CD8-positive, alpha-beta memory T cell (primary cell): ENCODE results near the gene CEP152. TPM values are rescaled to one million over a fixed set of nuclear protein-coding genes. Genes with fewer than 3 reads are reported as not detected.

Experiments used
- CTCF ChIA-PET: fragments of 350-600 bp; sonication (Branson Sonifier 250); formaldehyde crosslinking; loops from one replicate; lab custom pipeline; 2021; ENCODE audit warnings: antibody characterized with exemption; lab: Charles Lee
- POLR2A ChIA-PET: fragments of 350-600 bp; sonication (Branson Sonifier 250); formaldehyde crosslinking; loops from one replicate; lab custom pipeline; 2021; ENCODE audit warnings: antibody characterized with exemption; lab: Charles Lee
- DNase-seq, 5 donors: peaks; one replicate each; pipeline versions ENCODE4 v3.0.0 to v3.0.0-alpha.2; 2020 to 2022; ENCODE audit warnings: mixed read lengths in 1 of 5
- H3K27ac ChIP-seq: one replicate; pipeline ENCODE4 v1.7.0; 2013; ENCODE audit warnings: low read depth, mild to moderate bottlenecking, low read length, moderate library complexity
- H3K27me3 ChIP-seq: 2 replicates; pipeline ENCODE4 v1.7.0; 2013; ENCODE audit warnings: low read length, mild to moderate bottlenecking; ENCODE audit not compliant: insufficient read depth, poor library complexity, severe bottlenecking
- H3K36me3 ChIP-seq: 2 replicates; pipeline ENCODE4 v1.7.0; 2013; ENCODE audit warnings: mild to moderate bottlenecking, low read length, moderate library complexity; ENCODE audit not compliant: insufficient read depth
- H3K4me1 ChIP-seq: 2 replicates; pipeline ENCODE4 v1.7.0; 2013; ENCODE audit warnings: mild to moderate bottlenecking, low read length, moderate library complexity; ENCODE audit not compliant: insufficient read depth
- H3K4me3 ChIP-seq: 2 replicates; pipeline ENCODE4 v1.7.0; 2013; ENCODE audit warnings: mild to moderate bottlenecking, low read length
- H3K9me3 ChIP-seq: 2 replicates; pipeline ENCODE4 v1.7.0; 2013; ENCODE audit warnings: mild to moderate bottlenecking, low read length
- H3K27ac Mint-ChIP-seq, 8 donors: one replicate each; pipeline ENCODE4 v1.8.0; 2020 to 2021; ENCODE audit warnings: mixed read lengths in 8 of 8, mild to moderate bottlenecking in 6 of 8, inconsistent platforms in 3 of 8, moderate library complexity in 3 of 8
- H3K27me3 Mint-ChIP-seq, 2 donors: one replicate each; pipeline ENCODE4 v1.8.0; 2020 to 2021; ENCODE audit warnings: mixed read lengths in 2 of 2, mild to moderate bottlenecking in 1 of 2, moderate library complexity in 1 of 2
- H3K36me3 Mint-ChIP-seq, 3 donors: one replicate each; pipeline ENCODE4 v1.8.0; 2020 to 2021; ENCODE audit warnings: mixed read lengths in 3 of 3, inconsistent platforms in 1 of 3, mild to moderate bottlenecking in 1 of 3
- H3K4me1 Mint-ChIP-seq, 3 donors: one replicate each; pipeline ENCODE4 v1.8.0; 2020 to 2021; ENCODE audit warnings: mixed read lengths in 3 of 3, inconsistent platforms in 1 of 3, mild to moderate bottlenecking in 1 of 3
- H3K4me3 Mint-ChIP-seq, 7 donors: one replicate each; pipeline ENCODE4 v1.8.0; 2020 to 2021; ENCODE audit warnings: mixed read lengths in 7 of 7, mild to moderate bottlenecking in 6 of 7, moderate library complexity in 4 of 7, inconsistent platforms in 2 of 7
- H3K9me3 Mint-ChIP-seq, 5 donors: one replicate each; pipeline ENCODE4 v1.8.0; 2020 to 2022; ENCODE audit warnings: mixed read lengths in 5 of 5, mild to moderate bottlenecking in 3 of 5, moderate library complexity in 2 of 5, inconsistent platforms in 1 of 5
- polyA plus RNA-seq: library from polyadenylated mRNA; unstranded; fragments of 300-500 nt; fragmentation: Illumina TruSeq; gene quantifications from one replicate; pipeline ENCODE4 v1.2.3, GENCODE V29; 2021
- total RNA-seq, 2 experiments: library from RNA; stranded (reverse); gene quantifications; one replicate each; pipeline ENCODE4 v1.2.3, GENCODE V29; 2021

Gene CEP152
- total and polyA plus RNA-seq, 3 experiments from 2014 or later = 6.5 to 20.7 (median 19.7) TPM

- Histone ChIP-seq H3K27ac (no peak overlapping the region), H3K4me1 (no peaks in the 10 kb centered on the region), H3K27me3 (no peaks in the 10 kb centered on the region), H3K36me3 (no peaks in the 10 kb centered on the region), H3K4me3 (no peak overlapping the region), H3K9me3 (no peaks in the 10 kb centered on the region)
- no peak overlapping the region for H3K27ac Mint-ChIP-seq
- peaks cover 0 to 2% (median 0%) of the 10 kb centered on the region in 5 donors for H3K9me3 Mint-ChIP-seq
- peaks cover 7 to 25% of the 10 kb centered on the region in 2 donors for H3K27me3 Mint-ChIP-seq
- no peak overlapping the region for H3K4me3 Mint-ChIP-seq
- H3K4me1 Mint-ChIP-seq = no peaks in the 10 kb centered on the region
- DNase-seq = no peak
- ChIA-PET CTCF (no interaction called here), POLR2A (no interaction called here)
- H3K36me3 Mint-ChIP-seq = no peaks in the 10 kb centered on the region
Observed at GRCh38 chr15:48850648-48851047, 39.8 kb upstream of the CEP152 start.

GRCh38 chr15:48845123-48845522 lies 34.3 kb upstream of the CEP152 start:
- CTCF ChIA-PET = interaction anchor here (1.7 kb wide), 1 partner anchor 16 kb away, joined by 4 read pairs; no protein-coding TSS in a partner anchor

GRCh38 chr15:48842501-48842900 lies 31.6 kb upstream of the CEP152 start:
- POLR2A ChIA-PET = no interaction called here
- Mint-ChIP-seq H3K4me1 (no peaks in the 10 kb centered on the region), H3K27me3 (peaks cover 2 to 18% of the 10 kb centered on the region in 2 donors), H3K36me3 (no peaks in the 10 kb centered on the region), H3K4me3 (no peak overlapping the region), H3K27ac (no peak overlapping the region), H3K9me3 (no peaks in the 10 kb centered on the region)
- Histone ChIP-seq H3K27ac (no peak overlapping the region), H3K4me1 (no peaks in the 10 kb centered on the region), H3K27me3 (no peaks in the 10 kb centered on the region), H3K4me3 (no peak overlapping the region), H3K36me3 (no peaks in the 10 kb centered on the region), H3K9me3 (no peaks in the 10 kb centered on the region)
- CTCF ChIA-PET = no interaction called here
- no peak for DNase-seq

More at GRCh38 chr15:48845123-48845522, 34.3 kb upstream of the CEP152 start:
- Histone ChIP-seq H3K27ac (no peak overlapping the region), H3K36me3 (no peaks in the 10 kb centered on the region), H3K4me1 (no peaks in the 10 kb centered on the region), H3K9me3 (no peaks in the 10 kb centered on the region), H3K27me3 (no peaks in the 10 kb centered on the region), H3K4me3 (no peak overlapping the region)
- Mint-ChIP-seq H3K4me3 (no peak overlapping the region), H3K9me3 (no peaks in the 10 kb centered on the region), H3K27me3 (peaks cover 7 to 17% of the 10 kb centered on the region in 2 donors), H3K4me1 (no peaks in the 10 kb centered on the region), H3K27ac (no peak overlapping the region), H3K36me3 (no peaks in the 10 kb centered on the region)
- POLR2A ChIA-PET = no interaction called here
- no peak for DNase-seq

GRCh38 chr15:48834756-48835155 lies 23.9 kb upstream of the CEP152 start:
- Histone ChIP-seq H3K4me1 (no peaks in the 10 kb centered on the region), H3K9me3 (no peaks in the 10 kb centered on the region), H3K36me3 (no peaks in the 10 kb centered on the region), H3K4me3 (no peak overlapping the region), H3K27me3 (no peaks in the 10 kb centered on the region), H3K27ac (no peak overlapping the region)
- Mint-ChIP-seq H3K4me1 (no peaks in the 10 kb centered on the region), H3K27me3 (peaks cover 26 to 59% of the 10 kb centered on the region in 2 donors), H3K27ac (no peak overlapping the region), H3K36me3 (no peaks in the 10 kb centered on the region), H3K4me3 (no peak overlapping the region), H3K9me3 (peaks cover 12 to 23% (median 14%) of the 10 kb centered on the region in 5 donors)
- CTCF ChIA-PET = no interaction called here
- no peak for DNase-seq
- POLR2A ChIA-PET = no interaction called here

GRCh38 chr15:48833526-48834239 lies 22.8 kb upstream of the CEP152 start:
- H3K4me3 Mint-ChIP-seq = no peak overlapping the region
- no peaks in the 10 kb centered on the region for H3K4me1 Mint-ChIP-seq
- ChIA-PET CTCF (no interaction called here), POLR2A (no interaction called here)
- H3K9me3 Mint-ChIP-seq = peaks cover 12 to 23% (median 14%) of the 10 kb centered on the region in 5 donors
- Histone ChIP-seq H3K36me3 (no peaks in the 10 kb centered on the region), H3K27ac (no peak overlapping the region), H3K4me3 (no peak overlapping the region), H3K27me3 (no peaks in the 10 kb centered on the region), H3K4me1 (no peaks in the 10 kb centered on the region), H3K9me3 (no peaks in the 10 kb centered on the region)
- peaks cover 26 to 61% of the 10 kb centered on the region in 2 donors for H3K27me3 Mint-ChIP-seq
- no peak for DNase-seq
- no peaks in the 10 kb centered on the region for H3K36me3 Mint-ChIP-seq
- no peak overlapping the region for H3K27ac Mint-ChIP-seq

- Mint-ChIP-seq H3K36me3 (no peaks in the 10 kb centered on the region), H3K4me1 (no peaks in the 10 kb centered on the region), H3K27ac (no peak overlapping the region), H3K9me3 (peaks cover 12 to 23% (median 14%) of the 10 kb centered on the region in 5 donors), H3K27me3 (peaks cover 24 to 53% of the 10 kb centered on the region in 2 donors), H3K4me3 (no peak overlapping the region)
- ChIA-PET POLR2A (no interaction called here), CTCF (no interaction called here)
- Histone ChIP-seq H3K4me3 (no peak overlapping the region), H3K4me1 (no peaks in the 10 kb centered on the region), H3K27me3 (no peaks in the 10 kb centered on the region), H3K27ac (no peak overlapping the region), H3K36me3 (no peaks in the 10 kb centered on the region), H3K9me3 (no peaks in the 10 kb centered on the region)
- DNase-seq = no peak
Observed at GRCh38 chr15:48832648-48833047, 21.8 kb upstream of the CEP152 start.

- H3K36me3 ChIP-seq = no peaks in the 10 kb centered on the region
- Mint-ChIP-seq H3K27ac (no peak overlapping the region), H3K4me3 (no peak overlapping the region), H3K4me1 (no peaks in the 10 kb centered on the region), H3K27me3 (peaks cover 18 to 31% of the 10 kb centered on the region in 2 donors), H3K9me3 (peaks cover 11 to 21% (median 14%) of the 10 kb centered on the region in 5 donors), H3K36me3 (no peaks in the 10 kb centered on the region)
- no peaks in the 10 kb centered on the region for H3K27me3 ChIP-seq
- no peak overlapping the region for H3K4me3 ChIP-seq
- no peaks in the 10 kb centered on the region for H3K9me3 ChIP-seq
- POLR2A ChIA-PET = no interaction called here
- no peaks in the 10 kb centered on the region for H3K4me1 ChIP-seq
- CTCF ChIA-PET = no interaction called here
- no peak for DNase-seq
- no peak overlapping the region for H3K27ac ChIP-seq
Observed at GRCh38 chr15:48828906-48829305, 18.0 kb upstream of the CEP152 start.

GRCh38 chr15:48828471-48828870 lies 17.6 kb upstream of the CEP152 start:
- no peaks in the 10 kb centered on the region for H3K36me3 ChIP-seq
- POLR2A ChIA-PET = no interaction called here
- no peak overlapping the region for H3K27ac Mint-ChIP-seq
- no peak overlapping the region for H3K27ac ChIP-seq
- no peaks in the 10 kb centered on the region for H3K36me3 Mint-ChIP-seq
- H3K4me3 Mint-ChIP-seq = no peak overlapping the region
- DNase-seq = no peak
- H3K4me3 ChIP-seq = no peak overlapping the region
- no peaks in the 10 kb centered on the region for H3K27me3 ChIP-seq
- CTCF ChIA-PET = no interaction called here
- H3K9me3 ChIP-seq = no peaks in the 10 kb centered on the region
- H3K4me1 ChIP-seq = no peaks in the 10 kb centered on the region
- H3K4me1 Mint-ChIP-seq = no peaks in the 10 kb centered on the region
- peaks cover 15 to 31% of the 10 kb centered on the region in 2 donors for H3K27me3 Mint-ChIP-seq
- peaks cover 7 to 17% (median 12%) of the 10 kb centered on the region in 5 donors for H3K9me3 Mint-ChIP-seq
